ENCODE data around the gene NUDT14.

The NUDT14 gene

DNA sequence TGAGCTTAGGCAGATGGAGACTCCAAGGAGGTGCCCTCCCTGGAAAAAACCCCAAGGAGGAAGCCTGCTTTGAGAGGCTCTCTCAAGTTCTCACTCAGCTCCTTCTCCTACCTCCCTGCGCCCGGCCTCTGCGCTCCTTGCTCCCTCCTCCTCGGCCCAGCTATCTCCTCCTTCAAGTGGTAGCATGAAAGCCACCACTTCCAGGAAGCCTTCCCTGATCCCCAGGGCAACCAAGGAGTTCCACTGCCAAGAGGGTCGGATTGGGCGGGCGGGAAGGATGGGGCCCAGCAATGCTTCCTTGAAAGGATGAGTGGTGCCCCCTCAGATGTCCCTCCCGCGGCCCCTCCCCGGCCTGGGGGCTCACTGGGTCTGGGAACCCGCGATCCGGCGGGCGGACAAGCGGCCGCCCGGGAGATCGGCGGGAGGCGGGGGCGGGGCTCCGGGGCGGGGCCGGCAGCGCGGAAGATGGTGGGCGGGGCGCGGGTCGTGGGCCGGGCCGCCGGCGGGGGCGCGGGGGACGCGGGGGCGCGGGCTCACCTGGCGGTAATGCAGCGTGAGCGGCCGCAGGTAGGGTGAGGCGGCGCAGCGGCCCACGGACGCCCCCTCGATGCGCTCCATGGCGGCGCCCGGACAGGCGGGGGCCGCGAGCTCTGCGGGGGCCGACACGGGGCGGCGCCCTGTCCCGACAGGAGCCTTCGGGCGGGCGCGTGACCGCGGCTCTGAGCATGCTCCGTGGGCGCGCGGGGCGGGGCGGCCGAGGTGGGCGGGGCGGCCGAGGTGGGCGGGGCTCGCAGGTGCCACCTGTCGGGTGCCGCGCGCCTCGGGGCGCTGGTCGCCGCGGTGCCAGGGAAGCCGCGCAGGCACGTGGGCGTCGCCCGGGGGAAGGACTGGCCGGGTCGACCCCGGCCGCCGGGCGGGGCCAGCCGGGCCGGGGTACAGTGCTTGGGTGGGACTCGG, at the start of gene NUDT14:
TSS of gene NUDT14 (minus strand) at position 721 of the 957 bp plus-strand sequence. CDS start at position 618, 103 bp downstream.
- peak; percentile 70 for DNase-seq (ENCODE audit: low read depth)

DNA sequence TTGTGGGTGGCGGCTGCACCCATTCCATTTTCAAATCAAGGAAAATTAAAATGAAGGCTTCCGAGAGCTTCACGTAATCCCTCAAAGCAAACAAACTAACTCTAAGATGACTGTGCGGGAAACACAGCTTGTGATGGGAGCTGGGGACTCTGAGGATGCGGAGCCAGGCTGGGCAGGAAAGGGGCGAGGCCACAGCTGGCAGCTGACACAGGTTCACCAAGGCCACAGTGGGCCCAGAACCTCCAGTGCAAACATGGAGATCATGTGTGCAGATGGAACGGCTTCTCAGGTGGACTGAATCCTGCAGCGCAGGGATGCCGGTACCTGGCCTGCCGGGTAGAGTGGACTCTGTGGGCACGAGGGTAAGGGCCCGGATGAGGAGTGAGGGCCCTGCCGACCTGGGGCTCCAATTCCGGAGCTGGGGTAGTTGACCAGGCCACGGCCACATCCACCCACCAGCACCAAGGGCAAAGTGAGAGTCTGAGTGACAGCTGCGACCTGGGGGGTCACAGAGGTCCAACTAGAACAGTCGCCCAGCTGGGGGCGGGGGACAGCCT, 48.1 kb upstream of the NUDT14 start:
- DNase-seq (ENCODE audit: low read depth) = no peak

DNA sequence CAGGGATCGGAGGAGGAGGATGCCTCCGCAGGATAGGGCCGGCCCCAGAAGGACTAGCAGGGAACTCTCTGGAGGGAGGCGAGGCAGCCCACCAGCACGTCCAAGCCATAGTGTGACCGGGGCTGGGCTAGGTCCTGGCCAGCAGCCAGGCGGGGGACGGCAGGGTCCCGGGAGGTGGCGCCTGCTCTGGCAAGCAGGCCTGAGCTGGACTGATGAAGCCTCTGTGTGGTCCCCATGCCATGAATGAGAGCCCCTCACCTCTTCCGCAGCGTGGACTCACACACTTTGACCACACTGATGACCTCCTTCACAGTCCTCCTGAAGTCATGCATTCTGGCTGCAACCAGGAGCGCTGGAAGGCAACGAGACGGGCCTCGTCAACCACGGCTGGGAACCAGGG, 47.5 kb upstream of the NUDT14 start:
- DNase-seq (ENCODE audit: low read depth) = no peak

DNA sequence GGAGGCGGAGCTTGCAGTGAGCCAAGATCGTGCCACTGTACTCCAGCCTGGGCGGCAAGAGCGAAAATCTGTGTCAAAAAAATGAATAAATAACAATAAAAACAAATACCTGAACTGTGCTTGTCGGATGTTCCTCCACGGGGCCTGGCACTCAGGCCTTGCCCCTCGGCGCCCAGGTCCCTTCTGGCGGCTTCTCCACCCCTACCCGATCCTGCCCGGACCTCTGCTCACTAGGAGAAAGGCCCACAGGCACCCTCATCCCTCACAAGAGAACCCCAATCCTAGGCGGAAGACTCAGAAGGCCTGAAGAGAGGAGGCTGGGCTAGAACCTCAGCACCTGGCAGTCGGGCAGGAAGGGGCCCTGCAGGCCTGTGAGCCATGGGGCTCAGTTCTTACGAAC, 46.2 kb upstream of the NUDT14 start:
- DNase-seq (ENCODE audit: low read depth) = no peak

DNA sequence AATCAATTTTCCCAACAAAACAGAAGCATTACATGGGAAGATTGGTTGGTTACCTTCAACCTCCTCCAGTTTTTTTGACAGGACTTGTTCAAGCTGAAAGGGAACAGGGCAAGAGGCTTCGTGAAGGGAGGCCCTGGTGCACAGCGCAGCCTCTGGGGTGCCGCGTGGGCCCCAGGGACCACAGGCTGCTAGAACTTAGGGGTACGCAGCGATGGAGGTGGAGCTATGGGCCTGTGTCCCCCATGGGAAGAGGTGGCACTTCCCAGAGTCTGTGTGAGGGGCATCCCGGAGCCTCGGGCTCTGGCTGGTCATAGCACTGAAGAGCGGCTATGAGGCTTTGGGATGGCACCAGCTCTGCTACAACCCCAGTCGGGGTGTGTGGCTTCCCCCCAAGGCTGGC, 45.1 kb upstream of the NUDT14 start:
- no peak for DNase-seq (ENCODE audit: low read depth)

DNA sequence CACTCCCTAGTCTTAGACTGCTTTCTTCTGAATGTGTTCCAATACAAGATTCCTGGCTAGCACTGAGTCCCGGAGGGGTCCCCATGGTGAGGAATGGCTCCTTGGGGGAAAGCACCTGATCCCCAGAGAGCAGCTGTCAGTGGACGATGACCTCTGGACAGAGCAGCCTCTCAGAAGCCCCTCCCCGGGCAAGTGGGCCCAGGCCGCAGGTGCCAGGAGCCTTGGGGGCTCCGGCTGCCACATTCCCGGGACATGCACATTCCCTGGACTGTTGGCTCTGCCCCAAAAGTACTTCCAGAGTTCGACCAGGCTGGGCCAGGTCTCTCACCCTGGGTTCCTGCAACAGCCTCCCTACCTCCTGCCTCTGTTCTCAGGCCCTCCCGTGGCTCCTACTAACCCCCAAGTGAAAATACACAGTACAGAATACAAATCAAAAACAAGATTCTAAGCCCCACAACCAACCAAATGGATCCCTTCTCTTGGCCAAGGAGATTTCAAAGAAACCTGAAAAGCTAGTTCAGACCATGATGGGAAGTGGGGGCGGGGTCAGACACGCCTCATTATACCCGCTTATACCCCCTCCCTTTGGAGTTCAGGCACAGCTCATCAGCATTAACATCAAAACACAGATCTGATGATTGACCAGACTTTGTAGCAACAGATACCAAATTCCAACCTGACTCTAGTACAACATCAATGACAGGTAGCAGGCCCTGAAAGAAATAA, 43.9 kb upstream of the NUDT14 start:
- DNase-seq (ENCODE audit: low read depth) = no peak

DNA sequence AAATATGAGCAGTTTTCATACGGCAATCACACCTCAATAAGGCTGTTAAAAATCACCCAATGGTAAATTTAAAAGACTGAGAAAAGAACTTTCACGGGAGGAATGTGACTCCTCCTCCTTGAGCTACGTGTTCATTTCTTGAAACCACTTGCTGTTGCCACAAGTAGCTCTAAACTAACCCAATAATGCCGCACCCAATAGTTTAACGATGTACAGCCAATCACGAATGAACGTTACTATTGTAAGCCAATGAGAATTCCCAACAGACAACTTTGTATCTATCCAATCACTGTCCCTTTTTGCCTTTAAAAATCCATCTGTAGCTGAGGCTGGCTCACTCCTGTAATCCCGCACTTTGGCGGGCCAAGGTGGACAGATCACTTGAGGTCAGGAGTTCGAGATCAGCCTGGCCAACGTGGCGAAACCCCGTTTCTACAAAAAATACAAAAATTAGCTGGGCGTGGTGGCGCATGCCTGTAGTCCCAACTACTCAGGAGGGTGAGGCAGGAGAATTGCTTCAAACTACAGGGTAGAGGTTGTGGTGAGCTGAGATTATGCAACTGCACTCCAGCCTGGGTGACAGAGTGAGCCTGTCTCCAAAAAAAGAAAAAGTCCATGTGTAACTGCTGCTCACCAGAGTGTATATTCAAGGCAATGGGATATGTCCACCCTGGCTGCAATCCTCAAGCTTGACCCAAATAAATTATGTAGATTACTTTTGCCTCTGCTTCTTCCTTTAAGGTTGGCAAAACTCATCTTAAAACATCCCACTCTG, 42.8 kb upstream of the NUDT14 start:
- no peak for DNase-seq (ENCODE audit: low read depth)

DNA sequence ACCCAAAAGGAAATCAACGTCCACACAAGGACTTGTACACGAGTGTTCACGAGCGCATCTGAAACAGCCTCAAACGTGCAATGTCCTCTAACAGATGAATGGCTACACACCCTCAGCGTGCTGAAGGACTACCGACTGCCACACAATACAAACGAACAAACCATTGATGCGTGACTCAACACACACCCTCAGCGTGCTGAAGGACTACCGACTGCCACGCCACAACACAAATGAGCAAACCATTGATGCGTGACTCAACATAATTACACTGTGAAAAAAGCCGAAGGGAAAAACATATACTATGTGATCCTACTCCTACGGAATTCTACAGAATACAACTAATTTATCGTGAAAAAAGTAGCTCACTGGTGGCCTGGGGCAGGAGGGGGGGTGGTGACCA, 42.1 kb upstream of the NUDT14 start:
- no peak for DNase-seq (ENCODE audit: low read depth)

DNA sequence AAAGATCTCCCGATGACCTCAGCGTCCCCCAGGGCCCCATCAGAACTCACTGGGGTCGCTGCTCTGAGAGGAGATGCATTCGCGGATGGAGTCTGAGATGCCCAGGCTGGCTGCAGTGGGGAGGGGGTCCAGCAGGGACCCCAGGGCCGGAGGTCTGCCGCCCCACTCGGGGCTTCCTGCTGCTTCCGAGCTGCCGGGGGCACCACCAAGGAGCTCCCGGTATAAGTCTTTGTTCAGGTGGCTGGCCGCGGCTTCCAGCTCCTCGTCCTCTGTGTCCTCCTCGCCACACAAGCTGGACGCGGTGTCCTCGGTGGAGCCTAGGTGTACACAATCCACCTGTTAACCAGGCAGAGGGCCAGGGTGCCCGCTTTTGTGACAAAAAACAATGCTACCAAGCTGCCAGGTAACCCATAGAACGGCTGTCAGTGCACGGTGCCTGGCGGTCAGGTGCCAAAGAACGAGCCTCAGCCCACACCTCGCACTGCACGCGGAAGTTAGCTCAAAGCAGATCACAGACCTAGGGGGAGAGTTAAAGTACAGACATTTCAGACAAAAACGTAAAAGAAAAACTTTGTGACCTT, 40.6 kb upstream of the NUDT14 start:
- no peak for DNase-seq (ENCODE audit: low read depth)

DNA sequence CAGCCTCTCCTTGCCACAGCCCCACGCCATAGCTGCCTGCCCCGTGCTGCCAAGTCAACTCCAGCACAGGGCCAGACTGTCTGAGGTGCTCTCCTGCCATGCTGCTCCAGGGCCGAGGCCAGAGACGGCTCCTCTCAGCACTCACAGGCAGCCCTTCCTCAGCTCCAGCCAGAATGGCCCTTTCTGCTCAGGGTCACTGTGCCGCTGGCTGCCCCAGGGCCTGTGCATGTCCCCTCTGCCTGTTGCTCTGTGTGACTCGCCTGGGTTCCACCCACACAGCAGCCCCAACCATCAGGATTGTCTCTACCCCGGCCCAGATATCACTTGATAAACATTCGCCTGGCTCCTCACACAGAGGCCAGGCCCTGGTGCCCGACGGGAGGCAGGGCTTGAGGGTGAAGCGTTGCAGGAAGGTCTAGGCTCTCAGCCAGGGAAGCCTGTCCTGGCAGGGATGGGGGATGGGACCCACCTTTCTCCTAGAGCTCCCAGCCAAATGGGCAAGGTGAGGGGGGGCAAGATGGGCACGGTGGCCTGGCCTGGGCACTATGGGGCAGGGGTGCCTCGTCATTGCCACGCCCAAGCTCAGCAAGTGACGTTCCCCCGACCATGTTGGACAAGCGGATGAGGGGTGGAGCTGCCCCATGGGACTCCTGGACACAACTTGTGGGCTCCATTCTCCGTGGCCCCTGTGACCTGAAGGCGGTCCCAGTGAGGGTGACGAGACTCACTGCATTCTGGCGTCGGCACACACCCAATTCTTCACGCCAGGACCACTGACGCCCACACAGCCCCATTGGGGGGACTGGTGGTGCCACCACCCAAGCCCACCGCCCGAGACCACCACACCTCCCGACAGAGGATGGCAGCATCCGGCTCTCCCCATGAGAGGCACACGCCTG, 39.8 kb upstream of the NUDT14 start:
- no peak for DNase-seq (ENCODE audit: low read depth)

DNA sequence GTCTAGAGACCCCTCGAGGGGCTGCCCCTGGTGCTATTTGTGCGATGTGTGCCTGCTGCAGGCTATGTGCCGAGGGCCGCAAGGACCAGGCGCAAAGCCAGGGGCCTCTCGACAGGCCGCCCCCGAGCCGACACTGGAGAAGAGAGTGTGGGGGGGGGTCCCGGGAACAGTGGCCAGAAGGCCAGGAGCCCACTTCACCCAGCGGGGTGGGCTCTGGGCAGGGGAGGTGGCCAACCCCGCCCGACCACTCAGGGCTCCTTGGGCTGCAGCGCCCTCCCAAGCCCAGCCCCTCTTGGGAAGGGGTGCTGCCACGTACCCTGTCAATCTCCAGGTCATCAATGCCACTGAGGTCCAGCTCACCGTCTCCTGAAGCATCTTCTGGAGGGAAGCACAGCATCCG, 38.6 kb upstream of the NUDT14 start:
- no peak for DNase-seq (ENCODE audit: low read depth)

DNA sequence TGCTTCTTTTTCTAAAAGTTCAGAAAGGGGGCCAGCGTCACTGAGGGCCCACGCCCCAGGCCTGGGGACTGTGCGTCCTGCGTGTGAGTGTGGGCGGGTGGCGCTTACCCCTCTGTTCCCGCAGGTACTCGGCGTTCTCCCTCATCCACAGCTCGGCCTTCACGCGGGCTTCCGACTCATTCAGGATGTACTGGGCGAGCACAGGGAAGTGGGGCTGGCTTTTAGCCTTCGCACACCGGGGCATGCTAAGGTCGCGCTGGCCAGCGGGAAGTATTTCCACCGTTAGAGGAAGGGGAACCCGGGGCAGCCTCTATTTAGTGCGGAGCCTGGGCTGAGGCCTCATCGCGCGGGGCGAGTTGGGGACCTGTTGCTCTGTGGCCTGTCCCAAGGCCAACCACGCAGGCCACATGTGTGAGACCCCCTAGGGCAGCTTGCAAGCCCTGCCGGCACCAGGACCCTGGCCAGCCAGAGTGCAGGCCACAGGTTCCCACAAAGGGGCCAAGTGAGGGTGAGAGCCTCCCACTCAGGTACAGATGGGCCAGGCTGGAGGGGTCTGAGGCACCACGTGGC, 38.0 kb upstream of the NUDT14 start:
- DNase-seq (ENCODE audit: low read depth) = no peak

DNA sequence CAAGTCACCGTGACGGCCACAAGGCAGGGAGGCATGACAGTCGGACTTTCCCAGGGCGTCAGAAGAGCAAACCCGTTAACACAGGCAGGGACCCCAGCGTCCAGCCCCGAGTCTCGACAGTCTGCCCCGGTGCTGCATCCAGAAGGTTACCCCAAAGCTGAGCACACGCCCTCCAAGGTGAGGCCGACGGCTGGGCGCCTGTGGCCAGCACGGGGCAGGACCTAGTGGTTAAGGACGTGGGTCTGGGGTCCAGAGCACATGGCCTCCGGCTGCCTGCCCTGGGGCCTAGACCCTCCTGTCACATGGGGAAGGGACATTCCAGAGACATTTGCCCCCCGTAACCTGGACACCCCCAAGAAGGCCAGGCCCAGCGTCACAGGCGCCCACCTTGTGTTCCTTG, 37.5 kb upstream of the NUDT14 start:
- no peak for DNase-seq (ENCODE audit: low read depth)

DNA sequence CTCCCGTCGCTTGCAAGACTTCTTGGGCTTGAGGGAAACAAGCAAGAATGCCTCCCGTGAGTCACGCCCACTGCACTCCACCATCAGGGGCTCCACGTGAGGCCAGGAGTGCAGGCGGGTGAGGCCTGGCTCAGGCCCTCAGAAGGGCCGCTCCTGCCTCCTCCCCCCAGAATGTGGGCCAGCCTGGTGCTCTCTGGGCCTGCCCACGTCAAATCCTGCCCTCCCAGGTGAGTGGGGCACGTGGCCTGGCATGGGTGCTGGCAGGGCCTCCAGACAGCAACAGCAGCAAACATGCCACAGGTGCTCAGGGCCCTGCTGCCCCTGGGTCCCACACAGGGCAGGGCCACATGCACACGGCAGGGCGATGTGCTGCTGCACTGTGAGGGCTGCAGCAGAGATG, 36.7 kb upstream of the NUDT14 start:
- DNase-seq (ENCODE audit: low read depth) = no peak

DNA sequence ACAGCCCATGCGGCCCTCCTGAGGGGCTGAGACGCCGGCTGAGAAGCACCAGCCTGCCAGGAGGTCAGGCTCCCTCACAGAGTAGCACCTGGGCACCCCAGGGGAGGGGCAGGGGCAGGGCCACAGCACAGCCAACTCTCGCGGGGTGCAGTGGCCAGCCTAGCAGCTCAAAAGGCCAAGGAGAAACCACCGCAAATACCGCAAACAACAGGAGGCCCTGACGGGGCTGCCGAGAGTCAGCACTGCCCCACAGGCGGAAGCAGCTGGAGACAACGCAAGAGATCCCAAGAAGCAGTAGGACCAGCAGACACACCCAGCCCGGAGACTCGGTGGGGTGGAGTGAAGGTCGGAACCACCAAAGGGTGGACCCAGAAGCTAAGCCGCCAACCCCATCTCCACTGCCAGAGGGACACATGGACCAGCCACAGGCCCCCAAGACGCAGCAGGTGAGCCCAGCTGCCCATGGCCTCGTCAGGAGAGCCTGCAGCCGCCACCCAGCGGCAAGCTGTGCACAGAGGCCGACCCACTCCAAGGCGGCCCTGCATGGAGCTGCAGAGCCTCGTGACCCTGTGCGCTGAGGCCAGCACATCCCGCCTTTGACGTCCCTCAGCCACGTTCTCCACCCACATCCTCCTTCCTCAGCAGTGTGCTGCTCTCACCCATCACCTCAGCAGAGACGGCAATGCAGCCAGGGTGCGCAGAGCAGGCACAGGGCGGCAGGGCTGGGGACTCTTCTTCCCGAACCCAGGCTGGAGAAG, 35.6 kb upstream of the NUDT14 start:
- no peak for DNase-seq (ENCODE audit: low read depth)

DNA sequence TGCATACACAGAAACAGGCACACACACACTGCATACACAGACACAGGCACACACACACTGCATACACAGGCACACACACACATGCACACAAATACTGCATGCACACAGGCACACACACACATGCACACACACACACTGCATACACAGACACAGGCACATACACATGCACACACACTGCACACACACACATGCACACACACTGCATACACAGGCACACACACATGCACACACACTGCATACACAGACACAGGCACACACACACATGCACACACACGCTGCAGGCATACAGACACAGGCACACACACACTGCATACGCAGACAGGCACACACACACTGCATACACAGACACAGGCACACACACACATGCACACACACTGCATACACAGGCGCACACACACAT, 34.5 kb upstream of the NUDT14 start:
- no peak for DNase-seq (ENCODE audit: low read depth)

DNA sequence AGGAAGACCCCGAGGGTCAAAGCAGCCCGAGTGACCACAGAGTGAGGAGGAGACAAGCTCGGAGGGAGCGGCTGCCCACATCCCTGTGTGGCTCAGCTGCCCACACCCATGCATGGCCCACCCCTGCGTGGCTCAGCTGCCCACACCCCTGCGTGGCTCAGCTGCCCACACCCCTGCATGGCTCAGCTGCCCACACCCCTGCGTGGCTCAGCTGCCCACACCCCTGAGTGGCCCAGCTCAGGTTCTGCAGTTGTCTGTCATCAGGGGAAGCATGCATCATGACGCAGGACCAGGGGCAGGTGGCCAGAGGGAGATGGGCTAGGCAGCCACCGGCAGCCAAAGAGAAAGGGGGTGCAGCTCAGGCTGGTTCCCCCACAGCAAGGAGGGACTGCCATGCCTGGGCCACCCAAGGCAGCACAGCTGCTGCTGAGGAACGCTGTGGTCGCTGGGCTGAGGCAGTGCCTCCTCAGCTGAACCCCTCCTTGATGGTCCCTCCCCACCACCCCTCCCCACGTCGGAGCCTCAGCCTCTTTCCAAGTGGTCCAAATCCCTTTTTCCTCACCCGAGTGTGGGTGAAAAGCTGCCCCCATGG, 33.3 kb upstream of the NUDT14 start:
- DNase-seq (ENCODE audit: low read depth) = no peak

DNA sequence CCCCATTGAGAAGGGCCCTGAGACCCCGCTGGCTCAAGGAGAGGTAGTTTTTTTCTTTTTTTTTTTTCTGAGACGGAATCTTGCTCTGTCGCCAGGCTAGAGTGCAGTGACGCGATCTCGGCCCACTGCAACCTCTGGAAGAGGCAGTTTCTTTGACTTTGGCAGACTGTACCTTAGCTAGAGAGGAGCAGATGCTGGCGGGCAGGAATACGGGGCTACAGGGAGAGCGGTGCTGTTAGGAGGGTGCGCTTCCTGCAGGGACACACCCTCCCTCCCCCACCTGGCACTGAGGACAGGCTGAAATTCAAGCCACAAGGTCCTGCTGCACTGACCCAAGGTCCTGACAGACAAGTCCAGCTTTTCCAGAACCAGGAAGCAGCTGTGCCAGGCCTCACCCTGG, 32.2 kb upstream of the NUDT14 start:
- DNase-seq (ENCODE audit: low read depth) = no peak

All from ELR (cell line).